Raji (cell line): Measurements from ENCODE around the gene MARS1.

ENCODE experiments used
- POLR2A ChIP-seq: IDR thresholded peaks from 2 replicates; pipeline ENCODE4 v1.6.1; 2011; ENCODE audit warnings: low read depth, low read length, control low read depth; ENCODE audit not compliant: insufficient read depth

MARS1 gene

GRCh38 chr12:57455374-57456144 is 32.3 kb upstream of the MARS1 start:
- TF ChIP-seq POLR2A: no peak

GRCh38 chr12:57456145-57456700 is 31.6 kb upstream of the MARS1 start:
- TF ChIP-seq POLR2A: peak; percentile 66

DNA sequence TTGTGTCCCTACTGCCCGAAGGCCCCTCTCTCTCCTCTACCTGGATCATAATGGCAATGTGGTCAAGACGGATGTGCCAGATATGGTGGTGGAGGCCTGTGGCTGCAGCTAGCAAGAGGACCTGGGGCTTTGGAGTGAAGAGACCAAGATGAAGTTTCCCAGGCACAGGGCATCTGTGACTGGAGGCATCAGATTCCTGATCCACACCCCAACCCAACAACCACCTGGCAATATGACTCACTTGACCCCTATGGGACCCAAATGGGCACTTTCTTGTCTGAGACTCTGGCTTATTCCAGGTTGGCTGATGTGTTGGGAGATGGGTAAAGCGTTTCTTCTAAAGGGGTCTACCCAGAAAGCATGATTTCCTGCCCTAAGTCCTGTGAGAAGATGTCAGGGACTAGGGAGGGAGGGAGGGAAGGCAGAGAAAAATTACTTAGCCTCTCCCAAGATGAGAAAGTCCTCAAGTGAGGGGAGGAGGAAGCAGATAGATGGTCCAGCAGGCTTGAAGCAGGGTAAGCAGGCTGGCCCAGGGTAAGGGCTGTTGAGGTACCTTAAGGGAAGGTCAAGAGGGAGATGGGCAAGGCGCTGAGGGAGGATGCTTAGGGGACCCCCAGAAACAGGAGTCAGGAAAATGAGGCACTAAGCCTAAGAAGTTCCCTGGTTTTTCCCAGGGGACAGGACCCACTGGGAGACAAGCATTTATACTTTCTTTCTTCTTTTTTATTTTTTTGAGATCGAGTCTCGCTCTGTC is 31.0 kb upstream of the MARS1 start:
- no peak for TF ChIP-seq POLR2A

DNA sequence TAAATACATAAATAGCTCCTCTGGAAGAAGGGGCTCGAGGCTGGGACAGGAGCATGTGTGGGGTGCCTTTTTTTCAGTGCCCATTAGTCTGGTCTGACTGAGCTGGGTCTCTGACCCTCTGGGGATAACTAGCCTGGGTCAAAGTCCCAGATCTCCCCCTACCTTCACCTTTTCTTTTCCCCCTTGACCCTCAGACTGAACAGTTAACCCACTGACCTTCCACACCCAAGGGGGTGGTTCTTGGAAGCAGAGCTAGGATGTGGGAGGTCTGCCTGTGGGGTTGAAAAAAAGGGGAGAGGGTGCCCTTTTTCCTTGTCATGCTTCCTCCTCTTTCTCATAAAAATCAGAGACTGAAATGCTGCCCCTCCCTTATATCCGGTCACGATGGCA is 29.2 kb upstream of the MARS1 start:
- TF ChIP-seq POLR2A: peak; percentile 78; the same call in 1 of the 2 replicates

- peak; percentile 46 for TF ChIP-seq POLR2A
These were observed 28.7 kb upstream of the MARS1 start for GRCh38 chr12:57459055-57459749.

DNA sequence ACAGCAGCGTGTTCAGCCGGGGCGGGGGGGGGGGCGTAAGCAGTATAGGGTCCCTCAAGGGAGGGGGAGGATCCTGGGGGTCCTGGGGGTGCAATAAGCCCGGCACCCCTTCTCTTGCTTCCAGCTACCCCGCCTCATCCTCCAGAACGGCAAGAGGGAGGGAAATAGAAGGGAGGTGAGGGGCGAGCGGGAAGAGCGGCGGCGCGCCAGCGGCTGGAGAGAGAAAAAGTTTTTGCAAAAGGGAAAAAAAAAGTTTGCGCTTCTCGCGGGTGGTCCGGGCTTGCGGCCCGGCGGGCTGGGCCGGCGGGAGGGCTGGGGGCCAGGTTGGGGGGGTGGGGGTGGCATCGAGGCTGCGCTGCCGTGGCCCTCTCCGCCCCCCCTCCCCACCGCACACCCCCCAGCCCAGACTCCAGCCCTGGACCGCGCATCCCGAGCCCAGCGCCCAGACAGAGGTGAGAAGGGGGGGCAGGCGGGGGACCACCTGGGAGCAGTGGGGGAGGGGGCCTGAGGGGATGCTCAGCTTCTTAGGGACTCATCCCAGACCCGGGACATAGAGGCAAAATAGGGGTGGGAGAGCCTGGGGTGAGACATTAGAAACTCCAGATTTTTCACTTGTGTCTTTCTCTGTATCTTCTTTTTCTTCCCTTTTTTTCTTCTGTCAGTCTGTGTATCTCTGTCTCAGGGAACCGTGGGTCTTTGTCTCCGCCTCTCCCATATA is 28.0 kb upstream of the MARS1 start, which contains the start of gene GLI1:
GLI1 (plus strand) TSS at position 36 of the 718 bp plus-strand sequence. CDS start 3,907 bp downstream, outside the sequence.
- no peak for TF ChIP-seq POLR2A

- no peak for TF ChIP-seq POLR2A
These were observed 27.4 kb upstream of the MARS1 start for GRCh38 chr12:57460468-57460784.

GRCh38 chr12:57460841-57461275 is 27.0 kb upstream of the MARS1 start:
- TF ChIP-seq POLR2A: no peak

DNA sequence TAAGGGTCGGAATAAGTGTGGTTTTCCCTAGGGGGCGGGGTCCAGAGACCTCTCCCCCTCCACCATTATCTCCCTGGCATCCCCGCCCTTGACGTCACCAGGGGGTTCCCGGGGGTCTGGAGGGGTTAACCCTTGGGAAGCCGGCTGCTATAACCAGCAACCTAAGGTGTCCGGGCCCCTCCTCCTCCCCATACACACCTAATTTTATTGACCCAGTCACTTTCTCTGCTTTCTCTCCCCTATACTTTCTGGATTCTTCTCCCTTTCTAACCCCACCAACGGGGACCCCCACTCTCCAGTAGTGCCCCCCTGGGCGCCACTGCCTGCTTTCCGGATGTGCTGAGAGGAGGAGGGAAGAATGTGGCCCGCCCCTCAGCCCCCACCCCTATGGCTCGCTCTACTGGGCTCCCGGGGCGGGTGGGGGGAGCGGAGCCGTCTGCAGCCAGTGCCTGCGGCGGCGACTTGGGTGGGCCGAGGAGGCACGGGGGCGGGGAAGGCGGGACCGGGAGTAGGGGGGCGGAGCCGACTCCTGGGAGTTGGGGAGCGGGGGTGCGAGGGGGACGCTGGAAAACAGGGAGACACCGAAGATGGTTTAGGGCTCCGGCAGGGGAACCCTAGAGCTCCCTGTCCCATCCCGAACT is 26.5 kb upstream of the MARS1 start:
- no peak for TF ChIP-seq POLR2A

GRCh38 chr12:57461917-57462250 is 26.0 kb upstream of the MARS1 start:
- no peak for TF ChIP-seq POLR2A

- peak; percentile 66 for TF ChIP-seq POLR2A
These were observed 25.5 kb upstream of the MARS1 start for GRCh38 chr12:57462251-57462911.

DNA sequence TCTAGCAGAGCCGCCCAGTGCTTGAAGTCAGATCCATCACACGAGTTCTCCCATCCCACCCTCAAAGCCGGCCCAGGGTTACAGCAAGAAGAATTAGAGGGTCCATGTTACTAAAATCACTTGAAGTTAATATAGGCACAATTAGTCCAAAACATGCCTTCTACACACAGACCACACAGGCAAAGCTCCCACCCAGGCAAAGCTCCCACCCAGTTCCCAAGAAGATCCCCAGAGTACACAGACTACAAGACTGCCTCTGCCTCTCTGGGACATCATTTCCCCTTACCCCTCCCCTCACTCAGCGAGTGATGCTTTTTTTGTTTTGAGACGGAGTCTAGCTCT is 25.0 kb upstream of the MARS1 start:
- no peak for TF ChIP-seq POLR2A

DNA sequence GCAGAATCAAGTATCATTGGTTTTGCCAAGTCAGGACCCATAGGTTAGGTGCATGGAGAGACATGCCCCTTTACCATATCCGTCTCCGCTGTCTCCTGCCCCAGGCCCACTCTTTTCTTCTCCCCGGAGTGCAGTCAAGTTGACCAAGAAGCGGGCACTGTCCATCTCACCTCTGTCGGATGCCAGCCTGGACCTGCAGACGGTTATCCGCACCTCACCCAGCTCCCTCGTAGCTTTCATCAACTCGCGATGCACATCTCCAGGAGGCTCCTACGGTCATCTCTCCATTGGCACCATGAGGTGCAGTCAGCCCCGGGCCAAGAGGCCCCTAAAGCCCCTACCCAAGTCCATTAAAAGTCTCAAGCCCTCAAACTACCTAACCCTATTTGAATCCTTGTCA is 23.3 kb upstream of the MARS1 start:
- no peak for TF ChIP-seq POLR2A
